ENCODE data around the gene BNIP2.

DNA sequence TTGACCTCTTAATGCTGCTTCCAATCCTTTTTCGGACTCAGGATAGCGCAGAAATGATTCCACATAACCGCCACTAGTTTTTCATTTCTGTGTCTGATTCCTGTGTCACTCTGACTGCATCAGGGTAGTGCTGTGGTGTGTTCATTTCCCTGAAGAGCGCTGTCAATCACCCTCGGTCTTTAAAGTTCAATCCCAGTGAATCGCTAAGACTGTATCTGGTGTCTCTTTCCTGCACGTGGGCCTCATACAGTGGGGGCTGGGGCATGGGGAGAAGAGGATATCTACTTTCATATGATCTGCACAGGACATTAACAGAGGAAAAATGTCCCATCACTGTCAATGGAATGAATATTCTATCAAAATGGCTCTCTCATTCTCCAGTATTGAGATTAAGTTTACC lies 32.9 kb upstream of the BNIP2 start:
- TF ChIP-seq POLR2A (IDR thresholded peaks at IDR 0.05; ENCODE audit: extremely low read depth, insufficient read length) (no peak), MYC (IDR thresholded peaks at IDR 0.05; ENCODE audit: low read depth, low read length) (no peak)
- TF ChIP-seq, protein P1, sequence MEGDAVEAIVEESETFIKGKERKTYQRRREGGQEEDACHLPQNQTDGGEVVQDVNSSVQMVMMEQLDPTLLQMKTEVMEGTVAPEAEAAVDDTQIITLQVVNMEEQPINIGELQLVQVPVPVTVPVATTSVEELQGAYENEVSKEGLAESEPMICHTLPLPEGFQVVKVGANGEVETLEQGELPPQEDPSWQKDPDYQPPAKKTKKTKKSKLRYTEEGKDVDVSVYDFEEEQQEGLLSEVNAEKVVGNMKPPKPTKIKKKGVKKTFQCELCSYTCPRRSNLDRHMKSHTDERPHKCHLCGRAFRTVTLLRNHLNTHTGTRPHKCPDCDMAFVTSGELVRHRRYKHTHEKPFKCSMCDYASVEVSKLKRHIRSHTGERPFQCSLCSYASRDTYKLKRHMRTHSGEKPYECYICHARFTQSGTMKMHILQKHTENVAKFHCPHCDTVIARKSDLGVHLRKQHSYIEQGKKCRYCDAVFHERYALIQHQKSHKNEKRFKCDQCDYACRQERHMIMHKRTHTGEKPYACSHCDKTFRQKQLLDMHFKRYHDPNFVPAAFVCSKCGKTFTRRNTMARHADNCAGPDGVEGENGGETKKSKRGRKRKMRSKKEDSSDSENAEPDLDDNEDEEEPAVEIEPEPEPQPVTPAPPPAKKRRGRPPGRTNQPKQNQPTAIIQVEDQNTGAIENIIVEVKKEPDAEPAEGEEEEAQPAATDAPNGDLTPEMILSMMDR (IDR thresholded peaks at IDR 0.05; ENCODE audit: low read depth, low read length), result no peak
- TF ChIP-seq, protein P2, sequence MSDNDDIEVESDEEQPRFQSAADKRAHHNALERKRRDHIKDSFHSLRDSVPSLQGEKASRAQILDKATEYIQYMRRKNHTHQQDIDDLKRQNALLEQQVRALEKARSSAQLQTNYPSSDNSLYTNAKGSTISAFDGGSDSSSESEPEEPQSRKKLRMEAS (IDR thresholded peaks at IDR 0.05; ENCODE audit: low read depth, low read length), result no peak

Data from NB4 (cell line).